Measurements from ENCODE around the gene SLC15A4.

DNA sequence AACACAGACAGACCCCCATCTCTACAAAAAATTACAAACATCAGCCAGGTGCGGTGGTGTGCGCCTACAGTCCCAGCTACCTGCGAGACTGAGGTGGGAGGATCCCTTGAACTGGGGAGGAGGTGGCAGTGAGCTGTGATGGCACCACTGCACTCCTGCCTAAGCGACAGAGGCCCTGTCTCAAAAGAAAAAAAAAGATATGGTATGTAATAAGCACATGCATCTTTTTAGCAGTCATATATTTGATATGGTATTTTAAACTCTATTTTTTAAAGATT, 7.2 kb downstream of the SLC15A4 start:
- TF ChIP-seq, protein P1, sequence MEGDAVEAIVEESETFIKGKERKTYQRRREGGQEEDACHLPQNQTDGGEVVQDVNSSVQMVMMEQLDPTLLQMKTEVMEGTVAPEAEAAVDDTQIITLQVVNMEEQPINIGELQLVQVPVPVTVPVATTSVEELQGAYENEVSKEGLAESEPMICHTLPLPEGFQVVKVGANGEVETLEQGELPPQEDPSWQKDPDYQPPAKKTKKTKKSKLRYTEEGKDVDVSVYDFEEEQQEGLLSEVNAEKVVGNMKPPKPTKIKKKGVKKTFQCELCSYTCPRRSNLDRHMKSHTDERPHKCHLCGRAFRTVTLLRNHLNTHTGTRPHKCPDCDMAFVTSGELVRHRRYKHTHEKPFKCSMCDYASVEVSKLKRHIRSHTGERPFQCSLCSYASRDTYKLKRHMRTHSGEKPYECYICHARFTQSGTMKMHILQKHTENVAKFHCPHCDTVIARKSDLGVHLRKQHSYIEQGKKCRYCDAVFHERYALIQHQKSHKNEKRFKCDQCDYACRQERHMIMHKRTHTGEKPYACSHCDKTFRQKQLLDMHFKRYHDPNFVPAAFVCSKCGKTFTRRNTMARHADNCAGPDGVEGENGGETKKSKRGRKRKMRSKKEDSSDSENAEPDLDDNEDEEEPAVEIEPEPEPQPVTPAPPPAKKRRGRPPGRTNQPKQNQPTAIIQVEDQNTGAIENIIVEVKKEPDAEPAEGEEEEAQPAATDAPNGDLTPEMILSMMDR (IDR thresholded peaks at IDR 0.05; ENCODE audit: low read depth, low read length) = no peak
- TF ChIP-seq EZH2phosphoT487 (IDR thresholded peaks at IDR 0.05; ENCODE audit: low read depth) = no peak

All from OCI-LY3 (cell line).